Medulla oblongata (tissue), 1 donor: Measurements from ENCODE around the gene TAL2.

Experiments used
- DNase-seq: peaks from one replicate; pipeline ENCODE4 v3.0.0-alpha.2; 2015; ENCODE audit errors: extremely low spot score

Gene TAL2

GRCh38 chr9:105662184-105663104 is at the start of gene TAL2:
TAL2 (plus strand) TSS chr9:105662457; CDS start chr9:105662497, 40 bp downstream.
- no peak for DNase-seq

GRCh38 chr9:105621001-105621400 is 41.3 kb upstream of the TAL2 start:
- peak; percentile 4 for DNase-seq

GRCh38 chr9:105625088-105625487 is 37.2 kb upstream of the TAL2 start:
- DNase-seq: no peak

- DNase-seq: no peak
Measured at GRCh38 chr9:105632807-105633206, 29.4 kb upstream of the TAL2 start.

GRCh38 chr9:105633411-105633810 is 28.8 kb upstream of the TAL2 start:
- DNase-seq: no peak

DNA sequence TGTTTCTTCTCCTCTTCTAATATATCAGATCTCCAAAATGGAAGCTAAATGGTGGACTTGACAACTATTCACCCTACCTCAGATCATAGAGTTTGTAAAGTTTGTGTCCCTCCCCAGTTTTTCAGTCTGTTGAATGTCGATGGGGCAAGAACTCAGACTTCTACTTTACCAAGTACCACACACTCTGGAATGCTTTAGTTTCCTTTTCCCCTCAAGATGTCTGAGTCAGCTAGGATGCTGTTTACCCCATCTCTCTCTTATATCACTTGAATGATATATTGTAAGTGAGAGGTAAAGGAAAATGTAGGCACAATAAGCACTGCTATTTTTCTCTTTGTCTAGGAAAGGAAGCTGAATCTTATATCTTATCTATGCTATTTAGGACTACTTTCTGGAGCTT is 25.9 kb upstream of the TAL2 start:
- DNase-seq: no peak

DNA sequence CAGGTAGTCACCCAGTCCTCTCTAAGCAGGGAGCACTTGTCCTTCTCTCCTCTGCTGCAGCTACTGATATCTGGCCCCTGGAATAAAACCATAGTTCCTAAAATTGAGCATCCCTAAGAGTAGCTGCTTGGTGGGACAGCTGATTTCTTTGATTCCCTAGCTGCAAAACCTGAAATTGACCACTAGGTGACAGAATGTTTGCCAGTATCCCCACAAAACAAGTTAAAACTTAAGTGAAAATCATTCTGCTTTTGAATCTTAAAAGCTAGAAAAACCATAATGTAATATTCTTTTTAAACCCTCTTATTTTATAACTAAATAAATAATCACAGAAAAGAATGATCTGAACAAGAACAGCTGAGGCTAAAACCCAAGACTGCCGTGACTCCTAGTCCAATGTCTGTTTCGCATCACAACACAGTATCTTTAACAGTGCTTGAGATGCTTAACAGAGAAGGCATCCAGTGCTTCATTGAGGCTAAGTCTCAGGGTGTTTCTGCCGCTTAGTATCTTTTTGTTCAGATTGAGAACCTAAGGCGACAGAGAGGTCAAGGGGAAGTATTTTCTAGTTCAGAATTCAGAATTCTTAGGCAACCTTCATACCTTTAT is 24.4 kb upstream of the TAL2 start:
- DNase-seq: no peak

DNA sequence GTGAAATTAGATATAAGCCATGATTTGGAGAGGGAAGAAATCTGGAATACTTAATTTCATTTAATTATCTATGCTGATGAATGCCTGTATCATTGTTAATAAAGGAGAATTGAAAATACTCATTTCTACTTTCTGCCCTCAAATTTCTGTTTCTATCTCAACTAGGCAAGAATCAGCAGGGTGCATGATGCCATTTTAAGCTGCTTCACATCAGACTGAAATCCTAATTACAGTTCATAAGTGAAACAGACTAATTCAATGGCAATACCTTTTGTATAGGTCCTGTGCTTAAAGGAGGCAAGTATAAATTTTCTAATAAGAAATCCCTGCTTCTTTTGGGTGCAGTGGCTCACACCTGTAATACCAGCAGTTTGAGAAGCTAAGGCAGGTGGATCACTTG is 22.3 kb upstream of the TAL2 start:
- DNase-seq: no peak

- no peak for DNase-seq
Measured at GRCh38 chr9:105643795-105644194, 18.5 kb upstream of the TAL2 start.

GRCh38 chr9:105646879-105647594 is 15.2 kb upstream of the TAL2 start:
- DNase-seq: no peak

GRCh38 chr9:105647595-105648349 is 14.5 kb upstream of the TAL2 start:
- peak; percentile 7 for DNase-seq

DNA sequence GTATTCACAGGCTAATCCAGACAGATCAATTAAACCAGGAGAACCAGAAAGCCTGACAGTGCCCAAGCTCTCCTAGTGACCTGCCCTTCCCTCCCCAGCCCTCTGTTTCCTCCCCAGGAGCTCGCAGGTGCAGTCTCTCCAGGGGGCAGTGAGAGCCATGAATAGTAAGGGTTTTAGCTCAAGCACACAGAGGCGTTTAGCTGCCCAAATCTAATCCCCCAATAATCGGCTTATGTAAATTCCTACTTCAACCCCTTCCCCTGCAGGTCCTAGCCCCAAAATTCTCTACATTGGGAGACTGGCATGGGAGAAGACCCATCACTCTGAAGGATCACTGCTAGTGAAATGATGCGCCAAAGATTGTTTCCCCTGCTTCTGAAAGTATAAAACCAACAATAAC is 10.5 kb upstream of the TAL2 start:
- DNase-seq: no peak

DNA sequence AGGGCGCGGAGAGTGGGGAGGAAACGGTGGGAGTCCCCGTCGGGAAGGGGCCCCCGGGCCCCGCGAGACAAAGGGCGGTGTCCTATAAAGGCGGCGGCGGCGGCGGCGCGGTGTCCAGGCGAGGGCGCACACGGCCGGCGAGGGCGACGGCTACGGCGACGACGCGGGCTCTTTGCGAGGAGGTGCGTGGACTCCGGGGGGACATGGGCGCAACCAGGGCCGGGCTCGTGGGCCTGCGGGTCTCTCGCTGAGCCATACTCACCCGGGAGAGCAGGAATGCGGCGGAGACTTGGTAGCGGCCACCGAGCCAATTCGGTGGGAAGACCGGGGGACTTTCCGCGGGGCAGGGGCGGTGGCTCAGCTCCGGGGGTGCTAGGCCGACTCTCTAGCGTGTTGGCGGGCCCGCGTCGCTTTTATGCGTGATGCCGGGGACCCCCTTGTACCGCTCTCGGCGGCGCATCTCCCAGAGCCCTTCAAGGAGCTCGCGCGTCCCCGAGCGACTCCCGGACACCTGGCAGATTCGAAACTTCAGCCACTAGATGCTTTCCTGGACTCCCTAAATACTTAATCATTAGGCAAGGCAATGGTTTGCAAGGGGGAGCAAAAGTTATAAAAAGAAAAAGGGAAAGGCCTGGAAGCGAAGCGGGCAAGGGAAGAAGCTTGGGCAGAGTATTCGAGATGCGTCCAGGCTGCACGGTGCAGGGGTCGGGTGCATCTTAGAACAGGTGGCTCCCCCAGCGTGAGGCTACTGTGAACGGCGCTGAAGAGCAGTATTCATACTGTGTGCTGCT is 5.9 kb upstream of the TAL2 start:
- DNase-seq: peak; percentile 7

GRCh38 chr9:105658351-105658750 is 3.9 kb upstream of the TAL2 start:
- DNase-seq: no peak

DNA sequence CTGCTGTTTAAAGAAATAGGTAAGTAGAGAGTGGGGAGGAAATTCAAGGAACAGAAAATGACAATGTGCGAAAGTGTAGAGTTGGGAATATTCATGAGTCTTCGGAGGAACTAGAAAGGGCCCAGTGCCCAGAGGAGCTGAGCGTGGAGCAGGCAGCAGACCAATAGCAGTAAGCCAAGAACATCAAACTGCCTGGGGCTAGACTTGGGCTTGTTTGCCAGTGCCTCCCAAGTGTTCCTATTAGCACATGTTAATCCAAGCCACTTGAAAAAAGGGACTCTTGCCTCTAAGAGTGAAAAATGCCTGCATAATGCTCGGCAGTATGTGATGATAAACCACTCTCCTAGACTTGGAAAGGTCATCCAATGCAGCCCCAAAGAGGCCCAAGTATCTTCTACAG is 1.2 kb upstream of the TAL2 start:
- peak; percentile 64 for DNase-seq

- no peak for DNase-seq
Measured at GRCh38 chr9:105663914-105664313, 1.7 kb downstream of the TAL2 start.

DNA sequence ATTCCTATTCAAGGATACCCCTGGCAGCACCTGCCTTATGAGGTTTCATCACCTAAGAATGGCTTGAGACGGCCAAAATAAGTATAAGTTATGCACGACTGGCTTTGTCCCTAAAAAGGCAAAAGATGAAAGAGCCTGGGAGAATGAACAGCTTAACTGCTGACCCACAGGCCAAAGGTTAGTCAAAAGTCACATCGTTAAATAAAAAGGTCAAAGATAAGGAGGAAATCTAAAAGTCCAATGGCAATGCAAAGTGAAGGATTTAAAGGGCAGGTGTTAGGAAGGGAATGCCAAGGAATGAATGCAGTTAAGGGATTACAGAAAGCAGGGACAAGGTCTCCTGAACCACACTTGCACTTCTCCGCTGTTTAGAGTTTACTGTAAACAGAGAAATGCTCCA is 5.6 kb downstream of the TAL2 start:
- DNase-seq: no peak

GRCh38 chr9:105670315-105670714 is 8.1 kb downstream of the TAL2 start:
- DNase-seq: no peak

DNA sequence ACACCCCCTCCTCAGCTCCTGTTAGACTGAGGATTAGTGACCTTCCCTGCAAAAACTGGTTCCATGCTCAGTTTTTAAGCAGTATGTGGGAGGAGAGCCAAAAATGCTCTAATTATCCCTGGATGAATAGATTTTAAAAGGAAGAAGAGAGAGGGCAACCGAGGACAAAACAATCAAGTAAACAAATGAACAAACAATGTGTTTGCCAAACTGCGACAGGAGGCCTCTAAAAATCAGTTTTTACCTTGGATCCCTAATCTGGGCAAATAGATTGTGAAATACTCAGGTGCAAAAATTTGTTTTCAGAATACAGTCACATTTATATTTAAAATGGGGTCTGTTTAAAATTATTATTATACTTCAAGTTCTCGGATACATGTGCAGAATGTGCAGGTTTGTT is 8.5 kb downstream of the TAL2 start:
- no peak for DNase-seq

DNA sequence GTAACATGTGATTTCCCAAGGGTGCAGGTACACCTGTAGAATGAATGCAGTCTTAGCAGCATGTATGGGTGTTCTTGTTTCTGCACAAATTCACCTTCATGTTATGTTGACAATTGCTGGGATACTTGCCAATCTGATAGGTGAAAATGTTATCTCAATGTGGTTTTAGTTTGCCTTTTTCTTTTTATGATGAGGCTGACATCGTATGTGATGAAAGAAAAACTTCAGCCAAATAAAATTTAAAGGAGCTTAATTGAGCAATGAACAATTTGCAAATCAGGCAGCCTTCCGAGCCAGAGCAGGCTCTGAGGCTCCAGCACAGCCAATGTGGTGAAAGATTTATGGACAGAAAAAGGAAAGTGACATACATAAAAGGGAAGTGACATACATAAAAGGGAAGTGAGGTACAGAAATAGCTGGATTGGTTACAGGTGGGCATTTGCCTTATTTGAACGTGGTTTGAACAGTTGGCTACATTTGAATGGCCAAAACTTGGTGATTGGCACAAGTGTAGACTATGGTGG is 10.5 kb downstream of the TAL2 start:
- DNase-seq: no peak

- no peak for DNase-seq
Measured at GRCh38 chr9:105673850-105674387, 11.7 kb downstream of the TAL2 start.
